ENCODE measurements around the gene DAZAP1.

DNA sequence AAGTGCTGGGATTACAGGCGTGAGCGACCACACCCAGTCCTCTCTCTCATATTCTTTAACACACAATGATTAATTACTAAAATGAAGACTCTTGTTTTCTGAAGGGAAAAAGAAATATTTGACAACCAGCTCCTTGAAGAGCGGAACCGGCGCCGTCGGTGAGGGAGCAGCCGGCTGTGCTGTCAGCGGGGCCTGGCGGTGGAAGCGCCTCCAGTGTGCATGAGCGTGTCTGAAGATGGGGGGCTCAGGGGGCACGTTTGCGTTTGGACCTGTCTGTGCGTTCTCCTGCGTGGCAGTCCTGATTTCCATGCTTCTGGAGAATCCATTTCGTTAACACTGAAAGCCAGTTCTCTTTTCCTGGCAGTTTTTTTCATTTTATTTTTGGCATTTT is 31.0 kb upstream of the DAZAP1 start:
- TF ChIP-seq, protein P1, sequence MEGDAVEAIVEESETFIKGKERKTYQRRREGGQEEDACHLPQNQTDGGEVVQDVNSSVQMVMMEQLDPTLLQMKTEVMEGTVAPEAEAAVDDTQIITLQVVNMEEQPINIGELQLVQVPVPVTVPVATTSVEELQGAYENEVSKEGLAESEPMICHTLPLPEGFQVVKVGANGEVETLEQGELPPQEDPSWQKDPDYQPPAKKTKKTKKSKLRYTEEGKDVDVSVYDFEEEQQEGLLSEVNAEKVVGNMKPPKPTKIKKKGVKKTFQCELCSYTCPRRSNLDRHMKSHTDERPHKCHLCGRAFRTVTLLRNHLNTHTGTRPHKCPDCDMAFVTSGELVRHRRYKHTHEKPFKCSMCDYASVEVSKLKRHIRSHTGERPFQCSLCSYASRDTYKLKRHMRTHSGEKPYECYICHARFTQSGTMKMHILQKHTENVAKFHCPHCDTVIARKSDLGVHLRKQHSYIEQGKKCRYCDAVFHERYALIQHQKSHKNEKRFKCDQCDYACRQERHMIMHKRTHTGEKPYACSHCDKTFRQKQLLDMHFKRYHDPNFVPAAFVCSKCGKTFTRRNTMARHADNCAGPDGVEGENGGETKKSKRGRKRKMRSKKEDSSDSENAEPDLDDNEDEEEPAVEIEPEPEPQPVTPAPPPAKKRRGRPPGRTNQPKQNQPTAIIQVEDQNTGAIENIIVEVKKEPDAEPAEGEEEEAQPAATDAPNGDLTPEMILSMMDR (conservative IDR thresholded peaks at IDR 0.05) = no peak
- TF ChIP-seq EZH2 (IDR thresholded peaks at IDR 0.05; ENCODE audit: low read depth) = no peak

Data from PC-9 (cell line).